GM23338 (cell line): Measurements from ENCODE around the gene PPP1R15B. TPM values are rescaled to one million over a fixed set of nuclear protein-coding genes. Genes with fewer than 3 reads are reported as not detected.

ENCODE experiments used
- ATAC-seq: fragments of 200-7000 bp; cut with Tn5 transposase; 3 replicates; pipeline ENCODE4 v1.9.1; 2020
- DNase-seq: peaks from one replicate; pipeline ENCODE4 v3.0.0-alpha.2; 2015; ENCODE audit warnings: low spot score
- H2AFZ ChIP-seq: fragments of 200-600 bp; sonication (generic); 2 replicates; pipeline ENCODE4 v1.8.0; 2016; ENCODE audit warnings: antibody characterized with exemption, mild to moderate bottlenecking, moderate library complexity
- H3F3A ChIP-seq: fragments of 200-600 bp; sonication (generic); replicated peaks from 2 replicates; pipeline ENCODE4 v1.8.0; 2017; ENCODE audit warnings: antibody characterized with exemption, mixed run types, low read depth
- H3K27ac ChIP-seq: fragments of 200-600 bp; sonication (generic); 2 replicates; pipeline ENCODE4 v1.6.1; 2016; ENCODE audit warnings: low read depth
- H3K27me3 ChIP-seq: fragments of 200-600 bp; sonication (generic); 2 replicates; pipeline ENCODE4 v1.8.0; 2016; ENCODE audit warnings: mild to moderate bottlenecking, mixed run types, moderate library complexity; ENCODE audit not compliant: insufficient read depth
- H3K36me3 ChIP-seq: fragments of 200-600 bp; sonication (generic); 2 replicates; pipeline ENCODE4 v1.8.0; 2016; ENCODE audit warnings: mild to moderate bottlenecking; ENCODE audit not compliant: insufficient read depth
- H3K4me1 ChIP-seq: fragments of 200-600 bp; sonication (generic); 2 replicates; pipeline ENCODE4 v1.8.0; 2016; ENCODE audit warnings: mild to moderate bottlenecking, moderate library complexity; ENCODE audit not compliant: insufficient read depth
- H3K4me2 ChIP-seq: fragments of 200-600 bp; sonication (generic); 2 replicates; pipeline ENCODE4 v1.7.1; 2017; ENCODE audit warnings: mixed run types
- H3K4me3 ChIP-seq: fragments of 200-600 bp; sonication (generic); 2 replicates; pipeline ENCODE4 v1.6.1; 2016; ENCODE audit warnings: mixed run types
- H3K79me2 ChIP-seq: fragments of 200-600 bp; sonication (generic); replicated peaks from 2 replicates; pipeline ENCODE4 v1.8.0; 2017; ENCODE audit warnings: mild to moderate bottlenecking; ENCODE audit not compliant: insufficient read depth
- H3K9me2 ChIP-seq: fragments of 200-600 bp; sonication (generic); 2 replicates; pipeline ENCODE4 v1.8.0; 2017; ENCODE audit not compliant: insufficient read depth
- H4K20me1 ChIP-seq: fragments of 200-600 bp; sonication (generic); replicated peaks from 2 replicates; pipeline ENCODE4 v1.8.0; 2017; ENCODE audit warnings: mild to moderate bottlenecking; ENCODE audit not compliant: insufficient read depth
- H3K27ac Mint-ChIP-seq: 2 replicates; pipeline ENCODE4 v1.8.0; 2020; ENCODE audit warnings: inconsistent platforms, mild to moderate bottlenecking, moderate library complexity, mixed read lengths
- H3K27me3 Mint-ChIP-seq: 3 replicates; pipeline ENCODE4 v1.8.0; 2022; ENCODE audit warnings: low read depth, mild to moderate bottlenecking, moderate library complexity, mixed read lengths, inconsistent platforms; ENCODE audit not compliant: insufficient read depth, poor library complexity
- H3K36me3 Mint-ChIP-seq: 3 replicates; pipeline ENCODE4 v1.8.0; 2021; ENCODE audit warnings: low read depth, mild to moderate bottlenecking, inconsistent platforms, moderate library complexity, mixed read lengths
- H3K4me1 Mint-ChIP-seq: 3 replicates; pipeline ENCODE4 v1.8.0; 2020; ENCODE audit warnings: mild to moderate bottlenecking, inconsistent platforms, mixed read lengths
- H3K4me3 Mint-ChIP-seq: 3 replicates; pipeline ENCODE4 v1.8.0; 2021; ENCODE audit warnings: moderate library complexity, mild to moderate bottlenecking, inconsistent platforms, mixed read lengths
- H3K9me3 Mint-ChIP-seq: 3 replicates; pipeline ENCODE4 v1.8.0; 2020; ENCODE audit warnings: moderate library complexity, mild to moderate bottlenecking, inconsistent platforms, mixed read lengths
- CREB1 ChIP-seq: fragments of 250-450 bp; sonication (Bioruptor Pico); IDR thresholded peaks from 2 replicates; pipeline ENCODE4 v1.5.0; 2020; ENCODE audit warnings: low read depth, mild to moderate bottlenecking, moderate library complexity
- ETS1 ChIP-seq: IDR thresholded peaks from 2 replicates; pipeline ENCODE4 v1.6.1; 2016; ENCODE audit warnings: antibody characterized with exemption
- EZH2 ChIP-seq: fragments of 200-600 bp; sonication (generic); IDR thresholded peaks from one replicate; pipeline ENCODE4 v1.8.0; 2017; ENCODE audit warnings: antibody characterized with exemption, mild to moderate bottlenecking, low read depth; ENCODE audit not compliant: unreplicated experiment
- EZH2phosphoT487 ChIP-seq: fragments of 200-600 bp; sonication (generic); IDR thresholded peaks from one replicate; pipeline ENCODE4 v1.8.1; 2018; ENCODE audit warnings: antibody characterized with exemption; ENCODE audit not compliant: unreplicated experiment
- JUNB ChIP-seq: IDR thresholded peaks from one replicate; pipeline ENCODE4 v1.6.1; 2016; ENCODE audit warnings: antibody characterized with exemption; ENCODE audit not compliant: unreplicated experiment
- NANOG ChIP-seq: IDR thresholded peaks from 2 replicates; pipeline ENCODE4 v1.6.1; 2016; ENCODE audit warnings: antibody characterized with exemption, borderline replicate concordance
- POLR2AphosphoS5 ChIP-seq: IDR thresholded peaks from 2 replicates; pipeline ENCODE4 v1.6.1; 2016; ENCODE audit warnings: antibody characterized with exemption, low read depth
- STAT1 ChIP-seq: IDR thresholded peaks from one replicate; pipeline ENCODE4 v1.6.1; 2016; ENCODE audit warnings: antibody characterized with exemption; ENCODE audit not compliant: unreplicated experiment
- ZNF114 ChIP-seq: fragments of 250-450 bp; sonication (Bioruptor Pico); IDR thresholded peaks from 2 replicates; pipeline ENCODE4 v1.5.0; 2020; ENCODE audit warnings: mild to moderate bottlenecking, moderate library complexity
- ZNF462 ChIP-seq: fragments of 250-450 bp; sonication (Bioruptor Pico); IDR thresholded peaks from 2 replicates; pipeline ENCODE4 v1.5.0; 2020; ENCODE audit warnings: mild to moderate bottlenecking, moderate library complexity
- polyA plus RNA-seq: library from polyadenylated mRNA; unstranded; fragments of >200 nt; fragmentation: Nextera tagmentation; extraction: Ambion mirVana; gene quantifications from 2 replicates; pipeline ENCODE4 v1.2.1, GENCODE V29; 2016
- total RNA-seq: library from RNA; depleted of rRNA; stranded (reverse); fragments of >200 nt; shearing (Covaris generic); gene quantifications from 2 replicates; pipeline ENCODE4 v1.2.3, GENCODE V29; 2014

Gene PPP1R15B
- total and polyA plus RNA-seq, 2 experiments from 2014 or later: 17.3 to 64.3 TPM

- TF ChIP-seq ZNF462 (CRISPR knock-in tag) (no peak), EZH2 (no peak), CREB1 (no peak), JUNB (no peak), EZH2phosphoT487 (no peak), POLR2AphosphoS5 (no peak), NANOG (no peak), ZNF114 (CRISPR knock-in tag) (no peak)
Measured at GRCh38 chr1:204438628-204439027, 27.0 kb upstream of the PPP1R15B start (continued).

GRCh38 chr1:204437796-204438570 is 26.4 kb upstream of the PPP1R15B start:
- Histone ChIP-seq H3K4me1 (no peaks in the 10 kb centered on the region), H3F3A (no peaks in the 10 kb centered on the region), H3K27me3 (no peaks in the 10 kb centered on the region), H4K20me1 (no peaks in the 10 kb centered on the region; the same call in 1 of the 2 replicates), H3K4me3 (no peak overlapping the region), H3K36me3 (no peaks in the 10 kb centered on the region), H2AFZ (no peak overlapping the region), H3K27ac (no peak overlapping the region), H3K9me2 (no peaks in the 10 kb centered on the region), H3K79me2 (no peaks in the 10 kb centered on the region), H3K4me2 (no peak overlapping the region)
- Mint-ChIP-seq H3K27me3 (no peaks in the 10 kb centered on the region), H3K36me3 (peaks cover 28% of the 10 kb centered on the region), H3K27ac (no peak overlapping the region), H3K4me3 (no peak overlapping the region), H3K9me3 (no peaks in the 10 kb centered on the region), H3K4me1 (no peaks in the 10 kb centered on the region)
- DNase-seq (no peak), ATAC-seq (no peak)
- TF ChIP-seq STAT1 (no peak), ETS1 (no peak), ZNF114 (CRISPR knock-in tag) (no peak), NANOG (no peak)
